SK-N-MC (cell line): ENCODE measurements around the gene IFT80.

Experiments
- EZH2 ChIP-seq: fragments of 200-600 bp; sonication (generic); IDR thresholded peaks from one replicate; pipeline ENCODE4 v1.6.1; 2017; ENCODE audit warnings: antibody characterized with exemption
- FOXP2 ChIP-seq: optimal IDR thresholded peaks from 2 replicates; pipeline ENCODE3; 2011; ENCODE audit warnings: mild to moderate bottlenecking, moderate library complexity; ENCODE audit not compliant: insufficient read depth; ENCODE audit errors: extremely low read length, control extremely low read depth
- POLR2AphosphoS5 ChIP-seq: IDR thresholded peaks from 2 replicates; pipeline ENCODE4 v1.6.1; 2012; ENCODE audit warnings: mild to moderate bottlenecking, low read depth, low read length, borderline replicate concordance

DNA sequence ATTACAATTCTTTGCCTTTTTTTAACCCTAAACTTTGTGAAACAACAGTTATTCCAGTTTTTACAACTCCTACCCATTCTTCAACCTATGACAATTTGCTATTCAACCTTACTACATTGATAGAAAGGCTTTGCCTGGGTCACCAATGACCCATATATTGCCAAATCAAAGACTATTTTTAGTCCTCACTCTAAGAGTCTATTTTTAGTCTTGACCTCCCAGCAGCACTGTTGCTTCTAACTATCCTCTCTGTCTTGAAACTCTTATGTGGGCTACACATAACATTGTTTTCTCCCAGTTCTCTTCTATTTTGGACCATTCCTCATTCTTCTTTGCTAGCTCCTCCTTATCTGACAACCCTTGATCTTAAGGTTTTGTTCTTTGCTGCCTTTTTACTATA lies 102.4 kb downstream of the IFT80 start:
- TF ChIP-seq EZH2, result no peak
- no peak for TF ChIP-seq POLR2AphosphoS5
- no peak for TF ChIP-seq FOXP2
